K562 (cell line): ENCODE measurements around the gene MYL3. TPM values are rescaled to one million over a fixed set of nuclear protein-coding genes. Genes with fewer than 3 reads are reported as not detected.

Source experiments
- HDAC1 ChIP-seq, 2 experiments: fragments of 450-650 bp; IDR thresholded peaks; 2 replicates each; pipeline ENCODE4 v1.6.1; 2016 to 2017; ENCODE audit warnings: inconsistent platforms in 1 of 2, mild to moderate bottlenecking in 1 of 2, moderate library complexity in 1 of 2
- JUND ChIP-seq, 2 experiments: IDR thresholded peaks; 2 replicates in 1 of 2; 3 replicates in 1 of 2; pipeline ENCODE4 v1.6.1; 2011; ENCODE audit warnings: borderline replicate concordance in 2 of 2, low read depth in 2 of 2, low read length in 2 of 2, improper control_type of control experiment in 1 of 2, missing biosample characterization in 1 of 2, missing genetic modification characterization in 1 of 2, missing genetic modification reagents in 1 of 2
- NFYB ChIP-seq: IDR thresholded peaks from 2 replicates; pipeline ENCODE4 v1.6.1; 2011; ENCODE audit warnings: mild to moderate bottlenecking, moderate library complexity; ENCODE audit not compliant: insufficient read length; ENCODE audit errors: extremely low read depth
- NONO ChIP-seq, 2 experiments: fragments of 200-400 bp in 1 of 2; fragments of 450-650 bp in 1 of 2; formaldehyde crosslinking in 1 of 2; IDR thresholded peaks; 2 replicates each; pipeline ENCODE4 v1.6.1; 2017; ENCODE audit warnings: low read depth in 2 of 2, mild to moderate bottlenecking in 2 of 2, moderate library complexity in 2 of 2, low read length in 1 of 2
- SMC3 ChIP-seq: conservative IDR thresholded peaks from 2 replicates; pipeline ENCODE4 v1.6.1; 2011; ENCODE audit warnings: low read depth, low read length, improper control_type of control experiment; ENCODE audit not compliant: insufficient read depth
- U2AF2 ChIP-seq: fragments of 200-400 bp; formaldehyde crosslinking; optimal IDR thresholded peaks from 2 replicates; pipeline ENCODE3; 2017; ENCODE audit warnings: low read depth, mild to moderate bottlenecking, low read length
- ZBTB17 ChIP-seq: fragments of 450-650 bp; formaldehyde crosslinking; IDR thresholded peaks from 2 replicates; pipeline ENCODE4 v1.4.0; 2020; ENCODE audit warnings: mild to moderate bottlenecking
- ZNF695 ChIP-seq: fragments of 450-650 bp; formaldehyde crosslinking; IDR thresholded peaks from 2 replicates; pipeline ENCODE4 v1.4.0; 2020; ENCODE audit warnings: mild to moderate bottlenecking, moderate library complexity
- polyA plus RNA-seq, 8 experiments: library from polyadenylated mRNA; depleted of rRNA in 4 of 8; stranded (reverse) in 5 of 8; unstranded in 3 of 8; fragments of >200 nt; fragmentation: Nextera tagmentation in 2 of 8; fragmentation: Illumina TruSeq in 1 of 8; extraction: Ambion mirVana in 2 of 8; extraction: Trizol in 1 of 8; gene quantifications; 2 replicates each; pipeline versions ENCODE4 v1.2.1 to v1.2.3, GENCODE V29; 2011 to 2014; ENCODE audit warnings: inconsistent platforms in 1 of 8, missing spikeins in 1 of 8
- total RNA-seq, 7 experiments: library from RNA; depleted of rRNA in 6 of 7; stranded (reverse); fragments of >200 nt in 6 of 7; fragmentation: Illumina TruSeq in 2 of 7; extraction: Trizol in 2 of 7; gene quantifications; 2 replicates each; pipeline versions ENCODE4 v1.2.1 to v1.2.3, GENCODE V29; 2011 to 2021; ENCODE audit warnings: low replicate concordance in 1 of 7
- TF ChIP-seq, protein P1 (sequence below): fragments of 450-650 bp; IDR thresholded peaks from 2 replicates; pipeline ENCODE4 v1.6.1; 2016; ENCODE audit warnings: borderline replicate concordance
- TF ChIP-seq, protein P2 (sequence below): IDR thresholded peaks from 2 replicates; pipeline ENCODE4 v1.6.1; 2016; ENCODE audit warnings: missing genetic modification characterization, missing compliant biosample characterization
- TF ChIP-seq, protein P3 (sequence below): fragments of 450-650 bp; IDR thresholded peaks from 2 replicates; pipeline ENCODE4 v1.6.1; 2016; ENCODE audit warnings: missing biosample characterization, missing genetic modification characterization
- TF ChIP-seq, protein P4 (sequence below), 3 experiments: IDR thresholded peaks in 2 of 3; conservative IDR thresholded peaks in 1 of 3; 2 replicates each; pipeline ENCODE4 v1.5.1; 2011 to 2012; ENCODE audit warnings: low read length in 3 of 3, mild to moderate bottlenecking in 3 of 3, control low read depth in 2 of 3, improper control_type of control experiment in 1 of 3, inconsistent platforms in 1 of 3, low read depth in 1 of 3, mixed read lengths in 1 of 3, moderate library complexity in 1 of 3; ENCODE audit not compliant: insufficient read depth in 2 of 3
- TF ChIP-seq, protein P5 (sequence below): fragments of 450-650 bp; IDR thresholded peaks from 2 replicates; pipeline ENCODE4 v1.6.1; 2016; ENCODE audit warnings: mild to moderate bottlenecking

MYL3 gene
- total and polyA plus RNA-seq, 9 of the 15 experiments (the other 6 are each of a cell fraction or from before 2014, with no cell fraction given): 0.14 to 0.45 TPM; not detected in 7

DNA sequence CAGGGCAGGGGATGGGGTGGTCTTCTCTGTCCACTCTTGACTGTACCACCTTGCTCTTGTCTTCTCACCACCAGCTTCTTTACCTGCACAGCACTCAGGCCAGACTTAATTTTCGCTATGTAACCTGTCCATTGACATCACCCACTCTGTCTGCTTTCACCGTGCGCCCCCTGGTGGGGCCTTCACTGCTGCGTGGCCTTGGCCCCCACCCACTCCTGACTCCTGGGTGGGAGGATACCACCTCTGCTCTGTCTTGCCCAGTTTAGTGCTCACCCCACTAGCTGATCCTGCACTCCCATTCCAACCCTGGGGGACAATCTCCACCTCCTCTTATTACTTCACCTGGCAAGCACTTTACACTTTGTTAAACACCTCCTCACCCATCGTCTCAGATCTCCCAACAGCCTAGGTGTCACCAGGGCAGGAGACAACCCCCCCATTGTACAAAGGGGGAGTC lies 32.0 kb upstream of the MYL3 start (continued):
- TF ChIP-seq, protein P1, sequence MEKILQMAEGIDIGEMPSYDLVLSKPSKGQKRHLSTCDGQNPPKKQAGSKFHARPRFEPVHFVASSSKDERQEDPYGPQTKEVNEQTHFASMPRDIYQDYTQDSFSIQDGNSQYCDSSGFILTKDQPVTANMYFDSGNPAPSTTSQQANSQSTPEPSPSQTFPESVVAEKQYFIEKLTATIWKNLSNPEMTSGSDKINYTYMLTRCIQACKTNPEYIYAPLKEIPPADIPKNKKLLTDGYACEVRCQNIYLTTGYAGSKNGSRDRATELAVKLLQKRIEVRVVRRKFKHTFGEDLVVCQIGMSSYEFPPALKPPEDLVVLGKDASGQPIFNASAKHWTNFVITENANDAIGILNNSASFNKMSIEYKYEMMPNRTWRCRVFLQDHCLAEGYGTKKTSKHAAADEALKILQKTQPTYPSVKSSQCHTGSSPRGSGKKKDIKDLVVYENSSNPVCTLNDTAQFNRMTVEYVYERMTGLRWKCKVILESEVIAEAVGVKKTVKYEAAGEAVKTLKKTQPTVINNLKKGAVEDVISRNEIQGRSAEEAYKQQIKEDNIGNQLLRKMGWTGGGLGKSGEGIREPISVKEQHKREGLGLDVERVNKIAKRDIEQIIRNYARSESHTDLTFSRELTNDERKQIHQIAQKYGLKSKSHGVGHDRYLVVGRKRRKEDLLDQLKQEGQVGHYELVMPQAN: no peak
- TF ChIP-seq, protein P2, sequence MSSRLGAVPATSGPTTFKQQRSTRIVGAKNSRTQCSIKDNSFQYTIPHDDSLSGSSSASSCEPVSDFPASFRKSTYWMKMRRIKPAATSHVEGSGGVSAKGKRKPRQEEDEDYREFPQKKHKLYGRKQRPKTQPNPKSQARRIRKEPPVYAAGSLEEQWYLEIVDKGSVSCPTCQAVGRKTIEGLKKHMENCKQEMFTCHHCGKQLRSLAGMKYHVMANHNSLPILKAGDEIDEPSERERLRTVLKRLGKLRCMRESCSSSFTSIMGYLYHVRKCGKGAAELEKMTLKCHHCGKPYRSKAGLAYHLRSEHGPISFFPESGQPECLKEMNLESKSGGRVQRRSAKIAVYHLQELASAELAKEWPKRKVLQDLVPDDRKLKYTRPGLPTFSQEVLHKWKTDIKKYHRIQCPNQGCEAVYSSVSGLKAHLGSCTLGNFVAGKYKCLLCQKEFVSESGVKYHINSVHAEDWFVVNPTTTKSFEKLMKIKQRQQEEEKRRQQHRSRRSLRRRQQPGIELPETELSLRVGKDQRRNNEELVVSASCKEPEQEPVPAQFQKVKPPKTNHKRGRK (tag): no peak
- peak; percentile 95 for TF ChIP-seq SMC3
- TF ChIP-seq HDAC1 (IDR thresholded peaks at IDR 0.05): peak in 1 of 2 experiments; percentile 68; a peak in 1 of 4 replicates
- no peak for TF ChIP-seq ZBTB17 (CRISPR knock-in tag)
- TF ChIP-seq, protein P3, sequence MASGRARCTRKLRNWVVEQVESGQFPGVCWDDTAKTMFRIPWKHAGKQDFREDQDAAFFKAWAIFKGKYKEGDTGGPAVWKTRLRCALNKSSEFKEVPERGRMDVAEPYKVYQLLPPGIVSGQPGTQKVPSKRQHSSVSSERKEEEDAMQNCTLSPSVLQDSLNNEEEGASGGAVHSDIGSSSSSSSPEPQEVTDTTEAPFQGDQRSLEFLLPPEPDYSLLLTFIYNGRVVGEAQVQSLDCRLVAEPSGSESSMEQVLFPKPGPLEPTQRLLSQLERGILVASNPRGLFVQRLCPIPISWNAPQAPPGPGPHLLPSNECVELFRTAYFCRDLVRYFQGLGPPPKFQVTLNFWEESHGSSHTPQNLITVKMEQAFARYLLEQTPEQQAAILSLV (tag): no peak
- TF ChIP-seq, protein P4, sequence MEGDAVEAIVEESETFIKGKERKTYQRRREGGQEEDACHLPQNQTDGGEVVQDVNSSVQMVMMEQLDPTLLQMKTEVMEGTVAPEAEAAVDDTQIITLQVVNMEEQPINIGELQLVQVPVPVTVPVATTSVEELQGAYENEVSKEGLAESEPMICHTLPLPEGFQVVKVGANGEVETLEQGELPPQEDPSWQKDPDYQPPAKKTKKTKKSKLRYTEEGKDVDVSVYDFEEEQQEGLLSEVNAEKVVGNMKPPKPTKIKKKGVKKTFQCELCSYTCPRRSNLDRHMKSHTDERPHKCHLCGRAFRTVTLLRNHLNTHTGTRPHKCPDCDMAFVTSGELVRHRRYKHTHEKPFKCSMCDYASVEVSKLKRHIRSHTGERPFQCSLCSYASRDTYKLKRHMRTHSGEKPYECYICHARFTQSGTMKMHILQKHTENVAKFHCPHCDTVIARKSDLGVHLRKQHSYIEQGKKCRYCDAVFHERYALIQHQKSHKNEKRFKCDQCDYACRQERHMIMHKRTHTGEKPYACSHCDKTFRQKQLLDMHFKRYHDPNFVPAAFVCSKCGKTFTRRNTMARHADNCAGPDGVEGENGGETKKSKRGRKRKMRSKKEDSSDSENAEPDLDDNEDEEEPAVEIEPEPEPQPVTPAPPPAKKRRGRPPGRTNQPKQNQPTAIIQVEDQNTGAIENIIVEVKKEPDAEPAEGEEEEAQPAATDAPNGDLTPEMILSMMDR (IDR thresholded peaks at IDR 0.05 in 2 of 3, conservative IDR thresholded peaks at IDR 0.05 in 1 of 3; ENCODE audit: insufficient read depth in 2 of 3, low read depth in 1 of 3, low read length in 3 of 3): peak; percentile 91 to 99 (median 93)
- TF ChIP-seq JUND (IDR thresholded peaks at IDR 0.05; ENCODE audit: borderline replicate concordance, low read depth, low read length): peak; percentile 30; the same call in 1 of the 2 replicates
- peak; percentile 63; the same call in 2 of the 3 replicates for TF ChIP-seq JUND (tag; IDR thresholded peaks at IDR 0.05; ENCODE audit: borderline replicate concordance, low read depth, low read length)
- no peak for TF ChIP-seq NONO (IDR thresholded peaks at IDR 0.05; ENCODE audit: low read depth in 2 of 2, low read length in 1 of 2)
- no peak for TF ChIP-seq U2AF2
- no peak for TF ChIP-seq ZNF695 (CRISPR knock-in tag)
- TF ChIP-seq NFYB: no peak
- TF ChIP-seq, protein P5, sequence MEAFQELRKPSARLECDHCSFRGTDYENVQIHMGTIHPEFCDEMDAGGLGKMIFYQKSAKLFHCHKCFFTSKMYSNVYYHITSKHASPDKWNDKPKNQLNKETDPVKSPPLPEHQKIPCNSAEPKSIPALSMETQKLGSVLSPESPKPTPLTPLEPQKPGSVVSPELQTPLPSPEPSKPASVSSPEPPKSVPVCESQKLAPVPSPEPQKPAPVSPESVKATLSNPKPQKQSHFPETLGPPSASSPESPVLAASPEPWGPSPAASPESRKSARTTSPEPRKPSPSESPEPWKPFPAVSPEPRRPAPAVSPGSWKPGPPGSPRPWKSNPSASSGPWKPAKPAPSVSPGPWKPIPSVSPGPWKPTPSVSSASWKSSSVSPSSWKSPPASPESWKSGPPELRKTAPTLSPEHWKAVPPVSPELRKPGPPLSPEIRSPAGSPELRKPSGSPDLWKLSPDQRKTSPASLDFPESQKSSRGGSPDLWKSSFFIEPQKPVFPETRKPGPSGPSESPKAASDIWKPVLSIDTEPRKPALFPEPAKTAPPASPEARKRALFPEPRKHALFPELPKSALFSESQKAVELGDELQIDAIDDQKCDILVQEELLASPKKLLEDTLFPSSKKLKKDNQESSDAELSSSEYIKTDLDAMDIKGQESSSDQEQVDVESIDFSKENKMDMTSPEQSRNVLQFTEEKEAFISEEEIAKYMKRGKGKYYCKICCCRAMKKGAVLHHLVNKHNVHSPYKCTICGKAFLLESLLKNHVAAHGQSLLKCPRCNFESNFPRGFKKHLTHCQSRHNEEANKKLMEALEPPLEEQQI: no peak
